ENCODE results near the gene PTPN7. TPM values are rescaled to one million over a fixed set of nuclear protein-coding genes. Genes with fewer than 3 reads are reported as not detected.

PTPN7 gene
- total RNA-seq, 1 experiment from 2014 or later, result 2.2 TPM

GRCh38 chr1:202135221-202135721 lies 25.1 kb downstream of the PTPN7 start:
- no peaks in the 10 kb centered on the region for H3K27me3 ChIP-seq (replicated peaks; ENCODE audit: insufficient read depth, low read depth, low read length, poor library complexity)
- no peak overlapping the region for H3K27ac ChIP-seq (ENCODE audit: low read depth, low read length, poor library complexity, severe bottlenecking)
- intact Hi-C loops (cut with micrococcal nuclease; ENCODE audit: unreplicated experiment), result loop anchor here (1.0 to 10.0 kb wide), 3 partner anchors 126 to 600 kb away; partner anchors contain the start of gene NAV1
- no TSS peak for BruUV-seq (replicated peaks)
- peak; percentile 90 for TF ChIP-seq CTCF (conservative IDR thresholded peaks at IDR 0.05; ENCODE audit: low read depth, low read length)
- no peak for TF ChIP-seq EZH2 (IDR thresholded peaks at IDR 0.05; ENCODE audit: borderline replicate concordance, low read depth, low read length, poor library complexity, severe bottlenecking)
- POLR2A ChIA-PET (ENCODE audit: low non-redundant PET), result no interaction called here
- H3K36me3 ChIP-seq (ENCODE audit: insufficient read depth, low read length, poor library complexity, severe bottlenecking), result peaks cover 20% of the 10 kb centered on the region
- CTCF ChIA-PET, result interaction anchor here (0.7 to 2.4 kb wide), 4 partner anchors 19 to 136 kb away, joined by 3 to 7 read pairs (median 3); partner anchors contain the start of gene ELF3
- H3K4me1 ChIP-seq (ENCODE audit: insufficient read depth, low read length, poor library complexity, severe bottlenecking), result no peaks in the 10 kb centered on the region
- DNase-seq (ENCODE audit: low spot score), result peak; percentile 79
- no peaks in the 10 kb centered on the region for H3K9me3 ChIP-seq (ENCODE audit: low read depth, low read length, poor library complexity, severe bottlenecking)
- no peak overlapping the region for H3K4me3 ChIP-seq (ENCODE audit: low read depth, low read length, poor library complexity, severe bottlenecking)

- no peak for DNase-seq (ENCODE audit: low spot score)
- Histone ChIP-seq H3K27me3 (replicated peaks; ENCODE audit: insufficient read depth, low read depth, low read length, poor library complexity) (no peaks in the 10 kb centered on the region), H3K27ac (ENCODE audit: low read depth, low read length, poor library complexity, severe bottlenecking) (no peak overlapping the region), H3K9me3 (ENCODE audit: low read depth, low read length, poor library complexity, severe bottlenecking) (no peaks in the 10 kb centered on the region), H3K4me1 (ENCODE audit: insufficient read depth, low read length, poor library complexity, severe bottlenecking) (no peaks in the 10 kb centered on the region), H3K4me3 (ENCODE audit: low read depth, low read length, poor library complexity, severe bottlenecking) (no peak overlapping the region), H3K36me3 (ENCODE audit: insufficient read depth, low read length, poor library complexity, severe bottlenecking) (peaks cover 20% of the 10 kb centered on the region)
- no peak for TF ChIP-seq EZH2 (IDR thresholded peaks at IDR 0.05; ENCODE audit: borderline replicate concordance, low read depth, low read length, poor library complexity, severe bottlenecking)
- no peak for TF ChIP-seq CTCF (conservative IDR thresholded peaks at IDR 0.05; ENCODE audit: low read depth, low read length)
- no TSS peak for BruUV-seq (replicated peaks)
- CTCF ChIA-PET, result interaction anchor here (1.4 to 2.4 kb wide), 2 partner anchors 125 to 135 kb away, joined by 3 to 7 read pairs; partner anchors contain the start of gene ELF3
- POLR2A ChIA-PET (ENCODE audit: low non-redundant PET), result no interaction called here
- intact Hi-C loops (cut with micrococcal nuclease; ENCODE audit: unreplicated experiment), result loop anchor here (1.0 to 10.0 kb wide), 3 partner anchors 125 to 600 kb away; partner anchors contain the start of gene NAV1
These were observed 25.7 kb downstream of the PTPN7 start for GRCh38 chr1:202134645-202135172.

- TF ChIP-seq EZH2 (IDR thresholded peaks at IDR 0.05; ENCODE audit: borderline replicate concordance, low read depth, low read length, poor library complexity, severe bottlenecking) (no peak), CTCF (conservative IDR thresholded peaks at IDR 0.05; ENCODE audit: low read depth, low read length) (no peak)
- Histone ChIP-seq H3K36me3 (ENCODE audit: insufficient read depth, low read length, poor library complexity, severe bottlenecking) (peaks cover 20% of the 10 kb centered on the region), H3K4me1 (ENCODE audit: insufficient read depth, low read length, poor library complexity, severe bottlenecking) (no peaks in the 10 kb centered on the region), H3K4me3 (ENCODE audit: low read depth, low read length, poor library complexity, severe bottlenecking) (no peak overlapping the region), H3K27ac (ENCODE audit: low read depth, low read length, poor library complexity, severe bottlenecking) (no peak overlapping the region), H3K27me3 (replicated peaks; ENCODE audit: insufficient read depth, low read depth, low read length, poor library complexity) (no peaks in the 10 kb centered on the region), H3K9me3 (ENCODE audit: low read depth, low read length, poor library complexity, severe bottlenecking) (no peaks in the 10 kb centered on the region)
- BruUV-seq (replicated peaks), result no TSS peak
- POLR2A ChIA-PET (ENCODE audit: low non-redundant PET), result no interaction called here
- intact Hi-C loops (cut with micrococcal nuclease; ENCODE audit: unreplicated experiment), result loop anchor here (10.0 kb wide), 2 partner anchors 239 to 599 kb away; partner anchors contain the start of gene NAV1
- CTCF ChIA-PET, result interaction anchor here (0.6 to 2.4 kb wide), 2 partner anchors 134 to 186 kb away, joined by 3 to 7 read pairs; no protein-coding TSS in a partner anchor
- DNase-seq (ENCODE audit: low spot score), result no peak
These were observed 26.4 kb downstream of the PTPN7 start for GRCh38 chr1:202133989-202134388.
